Skin epidermis (tissue), 12 donors: ENCODE data around the gene BORCS6.

Source experiments
- H3K27ac ChIP-seq, 21 experiments: fragments of 200-600 bp; sonication (generic) in 11 of 21; one replicate each; pipeline ENCODE4 v1.5.0; 2020; ENCODE audit warnings: mild to moderate bottlenecking in 3 of 21, inconsistent platforms in 2 of 21, moderate library complexity in 2 of 21
- H3K4me3 ChIP-seq, 7 experiments: fragments of 200-600 bp; sonication (generic) in 2 of 7; one replicate each; pipeline ENCODE4 v1.5.0; 2020; ENCODE audit warnings: inconsistent platforms in 2 of 7, mild to moderate bottlenecking in 2 of 7, moderate library complexity in 1 of 7

BORCS6 gene

DNA sequence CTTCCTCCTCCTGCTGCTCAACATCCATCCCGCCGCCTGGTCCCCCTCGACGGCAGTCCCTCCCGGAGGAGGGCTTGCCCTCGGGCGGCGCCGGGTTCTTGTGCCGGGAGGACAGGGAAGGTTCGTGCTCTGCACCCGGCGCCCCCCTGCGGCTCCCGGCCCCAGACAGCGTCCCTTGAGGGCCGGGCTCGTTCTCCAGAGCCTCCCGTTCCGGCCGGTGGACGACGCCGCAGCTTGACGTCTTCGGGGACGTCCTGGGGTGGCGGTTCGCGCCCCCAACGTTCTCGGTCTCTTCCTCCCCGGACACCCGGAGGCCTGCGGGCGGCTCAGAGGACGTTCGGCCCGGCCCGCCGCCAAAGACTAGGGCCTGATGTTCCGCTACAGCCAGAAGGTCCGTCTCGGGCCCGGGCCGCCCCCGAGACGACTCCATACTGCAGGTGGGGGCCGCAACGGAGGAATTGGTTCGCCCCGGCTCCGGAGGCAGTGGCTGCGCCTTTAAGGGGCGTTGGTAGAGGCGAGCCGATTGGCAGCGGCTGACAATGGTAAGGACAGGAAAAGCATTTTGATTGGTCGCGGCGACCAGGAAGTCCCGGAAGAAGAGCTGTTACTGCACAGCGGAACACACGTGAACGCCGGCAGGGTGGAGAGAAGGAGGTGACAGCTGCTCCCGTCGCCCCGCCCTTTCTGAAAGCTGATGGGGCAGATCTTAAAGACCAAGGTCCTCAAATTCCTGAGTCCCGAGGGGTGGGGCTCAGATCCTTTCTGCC, at the start of gene BORCS6:
Gene BORCS6 (minus strand): TSS at position 470 of the 767 bp plus-strand sequence. CDS start 40 bp downstream, at position 430.
- peak within 1 kb of the TSS; percentile 52 to 98 (median 92) for H3K27ac ChIP-seq
- H3K4me3 ChIP-seq = peak within 1 kb of the TSS; percentile 78 to 96 (median 87)

DNA sequence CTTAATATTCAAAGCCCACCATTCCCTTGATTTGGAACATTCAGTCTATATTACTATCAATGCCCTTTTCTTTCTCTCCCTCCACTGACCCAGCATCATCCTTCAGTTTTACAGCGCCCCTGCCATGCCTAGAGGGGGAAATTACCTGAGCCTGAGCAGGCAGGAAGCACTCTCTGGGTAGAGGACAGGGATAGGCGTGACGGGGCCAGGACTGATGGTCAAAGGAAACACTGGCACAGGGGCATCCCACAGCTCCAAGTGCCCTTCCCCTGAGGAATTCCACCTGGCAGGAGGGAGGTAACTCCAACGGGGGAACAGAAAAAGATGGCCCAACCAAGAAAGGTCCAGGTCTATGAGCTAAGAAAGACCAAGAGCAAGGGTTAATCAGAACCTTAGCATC, 47.9 kb upstream of the BORCS6 start:
- Histone ChIP-seq H3K27ac (no peak overlapping the region), H3K4me3 (no peak overlapping the region)

DNA sequence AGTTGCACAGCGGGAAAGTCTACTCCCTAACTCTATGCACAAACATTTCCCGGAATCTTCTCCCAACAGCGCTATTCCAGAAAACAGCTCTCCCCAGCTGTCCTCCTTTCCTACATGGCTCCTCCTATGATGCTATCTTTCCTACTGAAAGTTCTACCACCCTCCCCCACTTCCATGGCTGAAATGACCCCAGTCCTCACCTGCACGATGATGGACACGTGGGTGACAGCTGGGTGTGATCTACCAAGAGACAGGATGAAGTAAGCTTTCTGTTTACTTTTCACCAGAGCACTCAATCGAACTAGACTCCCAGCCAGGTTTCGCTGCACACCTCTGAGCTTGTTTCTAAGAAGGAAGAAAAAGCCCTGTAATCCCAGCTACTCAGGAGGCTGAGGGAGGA, 47.2 kb upstream of the BORCS6 start:
- Histone ChIP-seq H3K4me3 (no peak overlapping the region), H3K27ac (no peak overlapping the region)

DNA sequence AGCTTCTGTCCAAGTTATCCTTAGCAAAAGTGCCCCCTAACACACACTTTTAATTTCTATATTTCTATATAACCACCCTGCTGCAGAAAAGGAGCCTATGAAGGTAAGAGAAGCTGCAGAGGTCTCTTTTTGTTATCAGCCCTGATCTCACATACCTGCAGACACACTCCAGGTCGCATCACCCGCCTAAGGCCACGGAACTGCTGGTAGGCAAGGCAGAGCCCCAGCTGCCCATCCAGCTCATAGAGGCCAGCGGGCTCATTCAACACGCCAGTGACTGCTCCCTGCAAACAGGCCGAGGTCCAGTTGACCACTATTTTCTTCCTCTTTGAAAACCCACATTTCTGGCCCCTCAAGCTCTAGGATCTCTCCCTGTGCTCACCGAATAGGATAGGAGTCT, 45.7 kb upstream of the BORCS6 start:
- no peak overlapping the region for H3K27ac ChIP-seq
- no peak overlapping the region for H3K4me3 ChIP-seq

DNA sequence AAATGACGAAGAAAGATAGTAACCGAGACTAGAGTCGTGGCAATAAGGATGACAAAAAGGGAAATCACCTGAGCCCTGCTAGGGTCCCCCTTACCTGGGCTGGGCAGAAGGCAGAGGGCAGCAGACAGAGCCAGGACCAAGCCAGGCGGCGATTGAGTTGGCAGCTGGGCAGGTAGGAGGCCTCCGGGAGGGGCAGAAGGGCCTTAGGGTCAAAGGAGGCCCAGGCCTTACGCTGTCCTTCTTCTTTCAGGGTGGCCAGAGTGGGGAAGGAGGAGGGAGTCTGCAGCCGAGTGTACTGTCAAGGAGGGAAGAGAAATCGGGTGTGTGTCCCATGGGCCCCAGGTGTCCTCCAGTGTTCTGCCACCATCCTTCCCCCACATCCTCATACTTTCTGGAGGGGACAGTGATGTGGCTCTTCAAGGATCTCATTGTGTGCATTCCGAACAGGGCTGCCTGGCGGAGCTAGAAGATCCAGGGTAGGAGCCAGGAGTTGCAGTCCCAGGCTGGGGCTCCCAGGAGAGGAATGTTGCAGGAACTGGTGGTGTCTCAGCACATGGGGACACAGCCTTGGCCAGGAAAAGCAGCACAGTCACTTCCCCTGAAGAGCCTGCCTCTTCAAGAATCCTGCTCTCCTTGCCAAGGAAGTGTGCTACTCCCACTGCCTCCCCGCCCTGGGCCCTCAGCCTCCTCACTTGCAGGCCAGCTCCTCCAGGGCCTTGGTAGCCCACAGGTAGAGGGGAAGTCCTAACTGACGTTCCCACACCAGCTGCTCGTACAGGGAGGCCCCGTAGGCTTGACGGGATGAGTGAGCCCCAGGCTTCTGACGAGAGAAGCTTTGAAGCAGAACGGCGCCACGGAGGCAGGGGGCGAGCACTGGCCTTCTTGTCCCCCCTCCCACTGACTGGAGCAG, 44.6 kb upstream of the BORCS6 start:
- Histone ChIP-seq H3K4me3 (no peak overlapping the region), H3K27ac (no peak overlapping the region)

DNA sequence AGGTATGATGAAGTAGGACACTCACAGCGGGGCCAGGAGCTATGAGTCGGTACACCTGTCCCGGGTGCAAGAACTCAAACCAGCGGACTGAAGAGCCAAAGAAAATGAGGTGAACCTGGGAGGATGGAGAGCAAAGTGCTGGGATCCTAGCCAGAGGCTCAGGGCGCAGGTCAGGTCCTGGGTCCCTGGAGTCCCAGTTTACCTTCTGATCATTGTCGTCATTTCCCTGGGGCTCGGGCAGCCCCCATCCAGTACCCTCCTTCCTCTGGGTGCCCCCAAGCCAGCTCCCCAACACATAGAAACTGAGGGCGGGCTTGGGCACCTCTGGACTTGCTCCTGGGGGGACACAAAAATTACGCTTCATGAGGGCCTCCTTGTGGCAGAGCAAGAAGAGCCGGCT, 41.7 kb upstream of the BORCS6 start:
- Histone ChIP-seq H3K27ac (no peak overlapping the region), H3K4me3 (no peak overlapping the region)

DNA sequence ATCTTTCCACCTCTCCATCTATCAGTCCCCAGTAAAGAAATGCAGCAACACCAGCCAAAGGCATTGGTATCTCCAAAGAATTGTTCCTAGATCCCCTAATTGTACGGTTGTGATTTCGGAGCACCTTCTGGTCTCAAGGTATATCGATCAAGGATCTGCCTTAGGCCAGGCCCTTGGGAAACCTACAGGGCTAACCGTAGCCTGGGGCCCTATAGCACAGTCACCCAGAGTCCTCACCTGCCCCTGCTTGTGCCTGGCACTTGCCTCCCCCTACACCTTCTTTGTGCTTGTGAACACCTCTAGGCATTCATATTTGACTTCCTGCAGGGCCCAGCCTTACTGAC, 37.2 kb upstream of the BORCS6 start:
- Histone ChIP-seq H3K4me3 (peak overlapping the region in 1 of 7 experiments; percentile 19), H3K27ac (peak overlapping the region in 8 of 21 experiments; percentile 39 to 71 (median 59))

DNA sequence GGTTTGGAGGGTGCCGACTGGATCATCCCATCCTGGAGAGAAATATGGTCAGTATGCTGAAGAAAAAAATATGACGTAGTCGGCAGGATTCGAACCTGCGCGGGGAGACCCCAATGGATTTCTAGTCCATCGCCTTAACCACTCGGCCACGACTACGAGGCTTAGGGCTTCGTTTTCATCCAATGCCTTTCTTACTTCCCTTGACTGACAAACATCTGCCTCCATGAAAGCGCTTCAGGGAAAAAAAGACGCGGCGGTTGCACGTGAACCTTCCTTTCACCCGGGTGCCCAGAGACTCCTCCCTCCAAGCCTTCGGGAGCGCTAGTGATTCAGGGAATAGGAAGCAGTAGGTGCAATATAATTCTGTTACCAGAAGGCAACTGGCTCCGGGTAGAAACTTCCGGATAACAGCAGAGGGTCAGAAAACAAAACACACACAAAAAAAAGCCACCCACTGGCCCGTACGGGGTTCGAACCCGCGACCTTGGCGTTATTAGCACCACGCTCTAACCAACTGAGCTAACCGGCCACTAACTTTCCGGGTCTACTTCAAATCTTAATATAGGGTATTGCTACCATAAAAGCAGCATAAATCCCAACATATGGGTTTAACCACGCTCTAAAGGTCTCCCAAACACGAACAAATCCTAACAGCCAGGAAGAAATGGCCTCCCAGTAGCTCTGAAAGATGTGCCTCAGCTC, 36.7 kb upstream of the BORCS6 start:
- peak overlapping the region in 17 of 21 experiments; percentile 19 to 72 (median 54) for H3K27ac ChIP-seq

DNA sequence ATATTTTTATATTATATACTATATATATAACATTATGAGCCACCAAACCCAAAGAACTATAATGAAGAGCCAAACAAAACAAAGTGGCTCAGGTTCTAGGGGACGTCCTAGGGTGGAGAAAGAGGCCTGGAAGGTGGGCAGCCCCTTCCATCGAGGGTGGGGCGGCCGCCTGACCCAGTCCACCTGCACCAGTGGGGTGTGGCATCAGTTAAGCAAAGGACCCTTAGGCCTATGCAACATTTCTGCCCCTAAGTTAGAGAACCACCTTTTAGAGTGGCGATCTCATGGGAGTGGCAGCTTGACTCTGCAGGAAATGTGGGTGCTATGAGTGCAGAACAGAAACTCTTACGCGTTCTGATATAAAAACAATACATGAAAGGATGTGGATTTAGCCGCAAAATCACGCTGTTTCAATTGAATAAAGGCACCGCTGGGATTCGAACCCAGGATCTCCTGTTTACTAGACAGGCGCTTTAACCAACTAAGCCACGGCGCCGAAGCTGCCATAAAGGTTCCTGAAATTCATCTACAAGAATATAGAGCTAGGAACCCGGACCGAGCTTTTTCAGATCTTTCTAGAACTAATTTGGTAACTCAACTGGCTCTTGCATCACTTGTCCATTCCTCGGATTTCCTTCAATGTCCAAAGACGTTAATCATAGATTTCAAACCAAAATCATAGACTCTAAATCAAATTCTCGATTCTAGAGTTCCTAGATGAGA, 36.0 kb upstream of the BORCS6 start:
- Histone ChIP-seq H3K27ac (peak overlapping the region in 15 of 21 experiments; percentile 19 to 72 (median 54)), H3K4me3 (peak overlapping the region in 2 of 7 experiments; percentile 19 to 21)

More for the DNA sequence above, 36.7 kb upstream of the BORCS6 start:
- H3K4me3 ChIP-seq = peak overlapping the region in 4 of 7 experiments; percentile 6 to 21 (median 14)

DNA sequence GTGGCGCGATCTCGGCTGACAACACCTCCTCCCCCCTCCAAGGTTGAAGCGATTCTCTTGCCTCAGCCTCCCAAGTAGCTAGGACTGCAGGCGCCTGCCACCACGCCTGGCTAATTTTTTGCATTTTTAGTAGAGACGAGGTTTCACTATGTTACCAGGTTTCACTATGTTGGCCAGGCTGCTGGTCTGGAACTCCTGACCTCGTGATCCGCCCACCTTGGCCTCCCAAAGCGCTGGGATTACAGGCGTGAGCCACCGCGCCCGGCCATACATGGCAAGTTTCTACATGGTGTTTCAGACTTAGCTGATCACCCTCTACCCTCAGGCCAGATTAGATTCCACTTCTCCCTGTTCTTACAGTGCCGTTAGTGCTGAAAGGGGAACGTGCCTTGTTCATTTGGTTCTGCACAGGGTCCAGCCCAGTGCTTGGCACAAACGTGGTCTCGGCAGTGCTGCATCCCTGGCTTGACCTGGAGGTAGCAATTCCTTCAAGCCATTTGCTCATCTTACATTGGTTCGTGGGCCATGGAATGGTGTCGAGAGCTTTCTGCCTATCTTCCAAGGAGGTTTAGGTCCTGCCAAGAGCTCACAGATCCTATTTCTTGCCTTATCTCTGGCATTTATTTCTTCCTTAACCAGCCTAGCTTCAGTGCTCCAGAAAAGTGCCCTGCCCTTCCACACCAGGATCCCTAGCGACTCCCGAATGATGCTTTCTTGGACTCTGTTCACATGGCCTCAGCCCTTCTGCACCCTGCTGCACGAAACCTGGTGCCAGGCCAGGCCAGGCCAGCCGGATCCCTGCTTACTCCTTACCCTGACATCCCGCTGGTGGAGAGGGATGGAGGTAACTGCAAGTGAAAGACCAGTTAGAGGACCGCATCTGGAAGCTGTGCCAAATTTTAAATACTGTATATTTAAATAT, 35.2 kb upstream of the BORCS6 start:
- Histone ChIP-seq H3K27ac (peak overlapping the region in 3 of 21 experiments; percentile 20 to 94 (median 60)), H3K4me3 (no peak overlapping the region)

DNA sequence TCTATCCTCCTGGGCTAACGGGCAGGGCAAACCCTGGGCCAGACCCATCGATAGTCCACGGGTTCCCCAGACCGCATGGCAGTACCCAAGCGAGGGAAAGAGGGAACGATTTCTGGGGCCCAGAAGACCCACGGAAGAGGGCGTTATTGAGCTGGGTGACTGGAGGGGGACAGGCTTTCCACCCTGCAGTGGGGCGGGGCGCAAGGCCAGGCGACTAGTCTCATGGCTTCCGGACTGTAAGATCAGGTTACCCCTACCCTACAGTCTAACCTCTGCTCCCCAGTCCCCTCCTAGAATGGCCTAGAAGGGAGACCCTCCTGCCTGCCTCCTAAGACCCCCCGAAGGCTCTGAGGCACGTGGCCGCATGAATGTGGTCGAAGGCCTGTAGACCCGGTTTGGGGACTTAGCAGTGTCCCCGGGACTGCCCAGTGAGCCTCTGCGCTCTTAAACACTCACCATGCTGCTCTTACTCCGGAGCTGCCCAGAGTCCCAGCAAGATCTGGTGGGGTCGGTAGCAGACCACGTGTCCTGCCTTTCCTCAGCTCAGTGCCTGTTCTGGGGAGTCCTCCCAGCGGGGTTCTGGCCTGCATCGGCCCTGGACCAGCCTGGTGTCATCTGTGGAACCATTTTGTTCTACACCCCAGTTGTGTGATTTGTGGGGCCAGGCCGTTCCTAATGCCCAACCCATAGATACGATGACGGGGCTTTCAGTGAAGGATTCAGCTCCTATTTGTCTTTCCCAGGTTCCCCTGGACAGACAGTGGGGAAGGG, 33.6 kb upstream of the BORCS6 start:
- Histone ChIP-seq H3K4me3 (peak overlapping the region; percentile 53 to 70 (median 57)), H3K27ac (peak overlapping the region; percentile 81 to 99 (median 93))

DNA sequence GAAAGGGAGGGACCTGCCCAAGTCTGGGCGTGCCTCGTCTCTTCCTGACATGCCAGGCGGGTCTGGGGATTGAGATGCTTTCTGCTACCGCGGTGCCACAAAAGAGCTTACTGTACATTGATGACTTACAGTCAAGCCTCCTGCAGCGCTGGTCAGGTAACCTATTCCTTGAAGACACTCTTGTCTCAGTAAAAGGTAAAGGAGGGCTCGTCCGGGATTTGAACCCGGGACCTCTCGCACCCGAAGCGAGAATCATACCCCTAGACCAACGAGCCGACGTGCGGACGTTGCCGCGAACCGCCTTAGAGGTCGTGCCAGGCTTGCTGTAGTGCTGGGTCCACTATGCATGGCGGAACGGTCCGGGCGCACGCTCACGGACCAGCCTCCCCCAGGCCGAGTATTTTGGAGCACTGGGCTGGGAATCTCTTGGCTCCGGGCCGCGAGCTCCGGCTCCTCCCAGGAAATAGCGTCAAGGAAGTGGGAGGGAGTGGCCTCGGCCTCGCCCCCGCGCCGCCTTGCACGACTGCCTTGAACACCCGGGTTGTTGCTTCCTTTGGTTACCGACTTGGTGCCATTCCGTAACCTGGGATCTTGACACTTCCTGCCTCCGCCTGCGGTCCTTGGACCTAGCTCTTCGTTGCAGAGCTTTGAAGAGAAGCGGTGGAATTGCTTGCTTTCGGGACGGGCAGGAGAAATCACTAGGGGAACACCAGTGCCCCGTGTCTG, 32.8 kb upstream of the BORCS6 start:
- Histone ChIP-seq H3K4me3 (peak overlapping the region; percentile 53 to 70 (median 57)), H3K27ac (peak overlapping the region; percentile 81 to 99 (median 93))

DNA sequence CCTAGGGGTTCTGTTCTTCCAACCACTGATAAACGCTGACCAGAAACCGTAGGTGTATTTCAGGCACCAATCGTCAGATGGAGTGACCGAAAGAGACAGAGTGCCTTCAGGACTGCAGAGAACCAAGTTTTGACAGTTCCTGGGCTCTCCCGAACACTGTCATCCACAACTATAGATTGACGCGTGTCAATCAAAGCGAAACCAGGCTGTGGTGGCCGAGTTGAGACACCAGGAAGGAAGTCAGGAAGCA, 32.3 kb upstream of the BORCS6 start:
- peak overlapping the region; percentile 70 to 99 (median 93) for H3K27ac ChIP-seq
- H3K4me3 ChIP-seq = peak overlapping the region; percentile 53 to 70 (median 57)

DNA sequence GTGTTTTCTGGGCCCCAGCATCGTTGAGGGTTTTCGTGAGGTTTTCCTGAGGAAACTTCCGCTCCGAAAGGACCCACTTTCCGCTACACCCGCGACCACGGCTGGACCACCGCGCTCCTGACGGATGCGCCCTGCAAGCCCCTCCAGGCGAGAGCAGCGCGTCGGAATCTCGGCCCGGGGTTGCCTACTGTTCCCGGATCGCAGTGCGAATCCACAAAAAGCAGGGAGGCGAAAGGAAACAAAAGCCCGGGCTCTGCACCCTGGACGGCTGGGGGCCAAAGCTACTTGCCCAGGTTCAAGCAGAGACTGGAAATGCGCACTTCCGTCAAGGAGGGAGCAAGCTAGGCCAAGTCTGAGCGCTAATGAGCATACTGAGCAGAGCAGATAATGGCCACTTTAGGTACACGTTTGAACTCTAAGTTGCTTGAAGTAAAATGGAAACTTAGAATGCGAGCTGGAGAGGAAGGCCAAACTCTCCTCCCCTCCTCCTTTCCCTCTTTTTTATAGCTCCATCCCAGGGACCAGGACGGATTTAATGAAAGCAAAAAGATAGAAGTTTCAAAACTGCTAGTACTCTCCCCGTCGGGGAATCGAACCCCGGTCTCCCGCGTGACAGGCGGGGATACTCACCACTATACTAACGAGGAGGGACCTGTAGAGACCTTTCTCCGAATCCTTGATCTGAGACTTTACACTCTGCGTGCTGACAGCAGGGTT, 31.8 kb upstream of the BORCS6 start:
- peak overlapping the region; percentile 70 to 99 (median 93) for H3K27ac ChIP-seq
- H3K4me3 ChIP-seq = peak overlapping the region; percentile 53 to 70 (median 57)

DNA sequence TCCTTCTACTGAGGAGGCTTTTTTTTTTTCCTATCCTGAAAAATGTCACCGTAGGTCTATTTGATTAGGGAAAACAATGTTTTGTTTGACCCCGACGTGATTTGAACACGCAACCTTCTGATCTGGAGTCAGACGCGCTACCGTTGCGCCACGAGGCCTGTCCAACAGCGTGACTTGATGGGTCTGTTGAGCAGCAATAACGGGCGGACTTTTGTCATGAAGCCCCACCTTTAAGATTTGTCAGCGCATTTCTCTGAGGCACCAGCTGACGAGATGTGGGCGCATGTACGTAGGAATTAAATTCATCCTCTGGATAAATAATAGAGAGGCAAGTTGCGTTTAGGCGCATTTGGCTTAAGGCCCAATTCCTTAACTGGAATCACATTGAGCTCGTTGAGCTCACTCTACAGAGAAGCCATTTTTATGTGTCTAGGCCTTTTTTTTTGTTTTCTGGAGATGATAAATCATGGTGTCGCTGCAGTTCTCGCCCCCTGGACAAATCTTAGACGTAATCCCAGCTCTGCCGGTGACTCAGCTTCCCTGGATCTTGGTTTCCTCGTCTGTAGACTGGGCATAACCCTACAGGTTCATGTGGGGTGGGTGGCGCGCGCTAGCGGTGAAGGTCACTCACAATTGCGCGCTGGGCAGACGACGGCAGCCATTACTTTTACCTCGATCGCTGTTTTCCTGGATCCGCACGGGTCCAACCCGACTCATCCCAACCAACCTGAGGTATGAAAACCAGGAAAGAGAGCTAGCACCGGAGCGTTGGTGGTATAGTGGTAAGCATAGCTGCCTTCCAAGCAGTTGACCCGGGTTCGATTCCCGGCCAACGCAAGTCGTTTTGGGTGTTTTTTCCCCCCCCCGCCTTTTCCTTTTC, 31.0 kb upstream of the BORCS6 start:
- Histone ChIP-seq H3K4me3 (peak overlapping the region; percentile 53 to 70 (median 57)), H3K27ac (peak overlapping the region; percentile 70 to 99 (median 93))
